ENCODE results near the gene KRTAP5-6. TPM values are rescaled to one million over a fixed set of nuclear protein-coding genes. Genes with fewer than 3 reads are reported as not detected.
"Not testable (repeated sequence)": the region's sequence is repeated elsewhere in the genome, so short reads cannot be mapped to it uniquely, and the experiment has no call there.

Gene KRTAP5-6
- total RNA-seq, 1 donor from 2014 or later, result not detected

- TF ChIP-seq CTCF (IDR thresholded peaks at IDR 0.05), result no peak
- DNase-seq (ENCODE audit: low spot score), result peak; percentile 54
- no peak overlapping the region for H3K27ac Mint-ChIP-seq (ENCODE audit: unreplicated experiment)
- no peaks in the 10 kb centered on the region for H3K36me3 Mint-ChIP-seq (ENCODE audit: low read depth)
- H3K4me1 Mint-ChIP-seq (ENCODE audit: low read depth), result no peaks in the 10 kb centered on the region
- peaks cover 28% of the 10 kb centered on the region for H3K27me3 Mint-ChIP-seq (ENCODE audit: low read depth)
- H3K4me3 Mint-ChIP-seq (ENCODE audit: unreplicated experiment), result no peak overlapping the region
- no peaks in the 10 kb centered on the region for H3K9me3 Mint-ChIP-seq (ENCODE audit: low read depth)
Observed at GRCh38 chr11:1659506-1659905, 37.5 kb upstream of the KRTAP5-6 start.

- Mint-ChIP-seq H3K27me3 (ENCODE audit: low read depth) (peaks cover 26% of the 10 kb centered on the region), H3K36me3 (ENCODE audit: low read depth) (no peaks in the 10 kb centered on the region), H3K27ac (ENCODE audit: unreplicated experiment) (no peak overlapping the region), H3K4me1 (ENCODE audit: low read depth) (no peaks in the 10 kb centered on the region), H3K9me3 (ENCODE audit: low read depth) (no peaks in the 10 kb centered on the region), H3K4me3 (ENCODE audit: unreplicated experiment) (no peak overlapping the region)
- DNase-seq (ENCODE audit: low spot score), result peak; percentile 79
- no peak for TF ChIP-seq CTCF (IDR thresholded peaks at IDR 0.05)
Observed at GRCh38 chr11:1660111-1660867, 36.7 kb upstream of the KRTAP5-6 start.

- Mint-ChIP-seq H3K27me3 (ENCODE audit: low read depth) (peaks cover 27% of the 10 kb centered on the region), H3K27ac (ENCODE audit: unreplicated experiment) (peak overlapping the region; percentile 49)
- H3K36me3 Mint-ChIP-seq (ENCODE audit: low read depth); H3K9me3 Mint-ChIP-seq (ENCODE audit: low read depth); H3K4me3 Mint-ChIP-seq (ENCODE audit: unreplicated experiment); H3K4me1 Mint-ChIP-seq (ENCODE audit: low read depth): not testable (repeated sequence)
- DNase-seq (ENCODE audit: low spot score), result peak; percentile 27
Observed at GRCh38 chr11:1661454-1662269, 35.3 kb upstream of the KRTAP5-6 start.

GRCh38 chr11:1662699-1663283, 34.2 kb upstream of the KRTAP5-6 start:
- not testable (repeated sequence) for H3K27ac Mint-ChIP-seq (ENCODE audit: unreplicated experiment); H3K4me3 Mint-ChIP-seq (ENCODE audit: unreplicated experiment); H3K4me1 Mint-ChIP-seq (ENCODE audit: low read depth); DNase-seq (ENCODE audit: low spot score); H3K9me3 Mint-ChIP-seq (ENCODE audit: low read depth); H3K36me3 Mint-ChIP-seq (ENCODE audit: low read depth)
- peaks cover 29% of the 10 kb centered on the region for H3K27me3 Mint-ChIP-seq (ENCODE audit: low read depth)

- H3K4me3 Mint-ChIP-seq (ENCODE audit: unreplicated experiment), result no peak overlapping the region
- H3K27ac Mint-ChIP-seq (ENCODE audit: unreplicated experiment), result no peak overlapping the region
- H3K27me3 Mint-ChIP-seq (ENCODE audit: low read depth), result peaks cover 35% of the 10 kb centered on the region
- DNase-seq (ENCODE audit: low spot score), result peak; percentile 34
- TF ChIP-seq CTCF (IDR thresholded peaks at IDR 0.05), result no peak
- no peaks in the 10 kb centered on the region for H3K36me3 Mint-ChIP-seq (ENCODE audit: low read depth)
- peaks cover 4% of the 10 kb centered on the region for H3K4me1 Mint-ChIP-seq (ENCODE audit: low read depth)
- H3K9me3 Mint-ChIP-seq (ENCODE audit: low read depth), result no peaks in the 10 kb centered on the region
Observed at GRCh38 chr11:1665313-1665712, 31.7 kb upstream of the KRTAP5-6 start.

Data from chondrocyte (in vitro differentiated cells).